ENCODE measurements around the gene TBC1D30. TPM values are rescaled to one million over a fixed set of nuclear protein-coding genes. Genes with fewer than 3 reads are reported as not detected.

TBC1D30 gene
- total and polyA plus RNA-seq, 9 of the 15 experiments (the other 6 are each of a cell fraction or from before 2014, with no cell fraction given): 0.07 to 0.55 (median 0.20) TPM; not detected in 1

GRCh38 chr12:64810831-64811230 lies 13.6 kb upstream of the TBC1D30 start:
- POLR2A ChIA-PET: interaction anchor here (0.6 kb wide), 1 partner anchor 18 kb away, joined by 3 read pairs; no protein-coding TSS in a partner anchor
- no peaks in the 10 kb centered on the region for H3K79me2 ChIP-seq (ENCODE audit: control insufficient read depth, insufficient read depth, low read length)
- intact Hi-C loops (cut with micrococcal nuclease): no loop called here
- no peak overlapping the region for H3K27ac ChIP-seq (ENCODE audit: extremely low read depth, low read depth, low read length)
- DNase-seq (ENCODE audit: extremely low read depth in 1 of 4, low spot score in 3 of 4): no peak
- TF ChIP-seq SAFB (IDR thresholded peaks at IDR 0.05; ENCODE audit: borderline replicate concordance, low read depth, low read length): no peak
- no peak for TF ChIP-seq KAT2B (IDR thresholded peaks at IDR 0.05; ENCODE audit: low read depth, low read length)
- TF ChIP-seq MYC (IDR thresholded peaks at IDR 0.05; ENCODE audit: low read depth, low read length): no peak
- TF ChIP-seq MYC (CRISPR knock-in tag; IDR thresholded peaks at IDR 0.05; ENCODE audit: borderline replicate concordance, low read depth): no peak
- TF ChIP-seq KLF16 (IDR thresholded peaks at IDR 0.05): no peak
- TF ChIP-seq ARID3A (IDR thresholded peaks at IDR 0.05; ENCODE audit: borderline replicate concordance, low read depth, low read length): no peak
- TF ChIP-seq, protein P1, sequence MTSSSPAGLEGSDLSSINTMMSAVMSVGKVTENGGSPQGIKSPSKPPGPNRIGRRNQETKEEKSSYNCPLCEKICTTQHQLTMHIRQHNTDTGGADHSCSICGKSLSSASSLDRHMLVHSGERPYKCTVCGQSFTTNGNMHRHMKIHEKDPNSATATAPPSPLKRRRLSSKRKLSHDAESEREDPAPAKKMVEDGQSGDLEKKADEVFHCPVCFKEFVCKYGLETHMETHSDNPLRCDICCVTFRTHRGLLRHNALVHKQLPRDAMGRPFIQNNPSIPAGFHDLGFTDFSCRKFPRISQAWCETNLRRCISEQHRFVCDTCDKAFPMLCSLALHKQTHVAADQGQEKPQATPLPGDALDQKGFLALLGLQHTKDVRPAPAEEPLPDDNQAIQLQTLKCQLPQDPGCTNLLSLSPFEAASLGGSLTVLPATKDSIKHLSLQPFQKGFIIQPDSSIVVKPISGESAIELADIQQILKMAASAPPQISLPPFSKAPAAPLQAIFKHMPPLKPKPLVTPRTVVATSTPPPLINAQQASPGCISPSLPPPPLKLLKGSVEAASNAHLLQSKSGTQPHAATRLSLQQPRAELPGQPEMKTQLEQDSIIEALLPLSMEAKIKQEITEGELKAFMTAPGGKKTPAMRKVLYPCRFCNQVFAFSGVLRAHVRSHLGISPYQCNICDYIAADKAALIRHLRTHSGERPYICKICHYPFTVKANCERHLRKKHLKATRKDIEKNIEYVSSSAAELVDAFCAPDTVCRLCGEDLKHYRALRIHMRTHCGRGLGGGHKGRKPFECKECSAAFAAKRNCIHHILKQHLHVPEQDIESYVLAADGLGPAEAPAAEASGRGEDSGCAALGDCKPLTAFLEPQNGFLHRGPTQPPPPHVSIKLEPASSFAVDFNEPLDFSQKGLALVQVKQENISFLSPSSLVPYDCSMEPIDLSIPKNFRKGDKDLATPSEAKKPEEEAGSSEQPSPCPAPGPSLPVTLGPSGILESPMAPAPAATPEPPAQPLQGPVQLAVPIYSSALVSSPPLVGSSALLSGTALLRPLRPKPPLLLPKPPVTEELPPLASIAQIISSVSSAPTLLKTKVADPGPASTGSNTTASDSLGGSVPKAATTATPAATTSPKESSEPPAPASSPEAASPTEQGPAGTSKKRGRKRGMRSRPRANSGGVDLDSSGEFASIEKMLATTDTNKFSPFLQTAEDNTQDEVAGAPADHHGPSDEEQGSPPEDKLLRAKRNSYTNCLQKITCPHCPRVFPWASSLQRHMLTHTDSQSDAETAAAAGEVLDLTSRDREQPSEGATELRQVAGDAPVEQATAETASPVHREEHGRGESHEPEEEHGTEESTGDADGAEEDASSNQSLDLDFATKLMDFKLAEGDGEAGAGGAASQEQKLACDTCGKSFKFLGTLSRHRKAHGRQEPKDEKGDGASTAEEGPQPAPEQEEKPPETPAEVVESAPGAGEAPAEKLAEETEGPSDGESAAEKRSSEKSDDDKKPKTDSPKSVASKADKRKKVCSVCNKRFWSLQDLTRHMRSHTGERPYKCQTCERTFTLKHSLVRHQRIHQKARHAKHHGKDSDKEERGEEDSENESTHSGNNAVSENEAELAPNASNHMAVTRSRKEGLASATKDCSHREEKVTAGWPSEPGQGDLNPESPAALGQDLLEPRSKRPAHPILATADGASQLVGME (CRISPR knock-in tag; IDR thresholded peaks at IDR 0.05): no peak
- TF ChIP-seq XRCC4 (IDR thresholded peaks at IDR 0.05; ENCODE audit: extremely low read depth, insufficient read depth, insufficient read length): no peak
- TF ChIP-seq SNAPC5 (CRISPR knock-in tag; IDR thresholded peaks at IDR 0.05): no peak
- TF ChIP-seq EHMT2 (IDR thresholded peaks at IDR 0.05): no peak
- no peak for TF ChIP-seq THRB (CRISPR knock-in tag; conservative IDR thresholded peaks at IDR 0.05)
- TF ChIP-seq POLR2AphosphoS2 (IDR thresholded peaks at IDR 0.05; ENCODE audit: low read length): no peak
- peaks cover 5 to 7% of the 10 kb centered on the region in 2 experiments; a peak in 3 of 5 replicates for H3K27me3 ChIP-seq (ENCODE audit: control insufficient read depth in 2 of 2, insufficient read depth in 2 of 2, low read length in 2 of 2)
- H3K4me1 ChIP-seq (replicated peaks in 1 of 2; ENCODE audit: control insufficient read depth in 2 of 2, insufficient read depth in 2 of 2, low read length in 2 of 2): no peaks in the 10 kb centered on the region
- CTCF ChIA-PET (ENCODE audit: low intra/inter-chr PET ratio): no interaction called here
- H3K9me1 ChIP-seq (ENCODE audit: control insufficient read depth, insufficient read depth, low read length): no peaks in the 10 kb centered on the region
- FAIRE-seq: no peak
- 6% methylated on average over 1 of the region's 1 CpG for WGBS (ENCODE audit: insufficient coverage, low coverage, missing lambda C conversion rate)
- H3K9ac ChIP-seq (ENCODE audit: insufficient read depth in 1 of 2, low read depth in 2 of 2, low read length in 2 of 2): no peak overlapping the region
- no peak overlapping the region for H3K4me3 ChIP-seq
- H3K4me2 ChIP-seq (ENCODE audit: insufficient read depth, low read length): no peak overlapping the region
- H2AFZ ChIP-seq (ENCODE audit: low read depth, low read length): no peak overlapping the region
- no peak for ATAC-seq
- no peaks in the 10 kb centered on the region for H3K9me3 ChIP-seq (replicated peaks; ENCODE audit: control insufficient read depth, insufficient read depth, low read depth, low read length)
- in situ Hi-C loops (cut with MboI): no loop called here
- BruUV-seq (replicated peaks): no TSS peak
- H3K36me3 ChIP-seq (ENCODE audit: control insufficient read depth, insufficient read depth, low read length): no peaks in the 10 kb centered on the region
- 0 out of 2 replicates have a peak, but pooled peaks cover 4% of the 10 kb centered on the region for H4K20me1 ChIP-seq (replicated peaks; ENCODE audit: control insufficient read depth, insufficient read depth, low read length)
